22Rv1 (cell line): ENCODE results near the gene FNBP1.

Experiments used
- H3K27ac ChIP-seq: fragments of 450-650 bp; 2 replicates; pipeline ENCODE4 v1.5.1; 2017
- CTCF ChIP-seq: fragments of 450-650 bp; IDR thresholded peaks from 2 replicates; pipeline ENCODE4 v1.5.1; 2017; ENCODE audit warnings: mild to moderate bottlenecking
- ZFX ChIP-seq: fragments of 450-650 bp; IDR thresholded peaks from 2 replicates; pipeline ENCODE4 v1.6.1; 2017; ENCODE audit warnings: antibody characterized with exemption, borderline replicate concordance

FNBP1 gene

GRCh38 chr9:129908906-129909305, 134.1 kb downstream of the FNBP1 start:
- TF ChIP-seq ZFX: no peak
- no peak for TF ChIP-seq CTCF
- no peak overlapping the region for H3K27ac ChIP-seq

GRCh38 chr9:129907201-129907600, 135.8 kb downstream of the FNBP1 start:
- no peak for TF ChIP-seq ZFX
- TF ChIP-seq CTCF: no peak
- H3K27ac ChIP-seq: no peak overlapping the region

GRCh38 chr9:129906298-129906697, 136.7 kb downstream of the FNBP1 start:
- H3K27ac ChIP-seq: no peak overlapping the region
- TF ChIP-seq CTCF (no peak), ZFX (no peak)

GRCh38 chr9:129904734-129905133, 138.3 kb downstream of the FNBP1 start:
- no peak overlapping the region for H3K27ac ChIP-seq

GRCh38 chr9:129902740-129903134, 140.3 kb downstream of the FNBP1 start:
- no peak for TF ChIP-seq ZFX
- no peak overlapping the region for H3K27ac ChIP-seq

More at GRCh38 chr9:129904734-129905133, 138.3 kb downstream of the FNBP1 start:
- TF ChIP-seq CTCF (no peak), ZFX (no peak)

GRCh38 chr9:129901993-129902739, 140.8 kb downstream of the FNBP1 start:
- no peak overlapping the region for H3K27ac ChIP-seq
- no peak for TF ChIP-seq CTCF
- TF ChIP-seq ZFX: no peak

GRCh38 chr9:129900263-129901027, 142.5 kb downstream of the FNBP1 start:
- no peak overlapping the region for H3K27ac ChIP-seq
- TF ChIP-seq CTCF (no peak), ZFX (no peak)
